GM12891 (cell line): Measurements from ENCODE around the gene ADAMTS20.
"Not testable (repeated sequence)": the region's sequence is repeated elsewhere in the genome, so short reads cannot be mapped to it uniquely, and the experiment has no call there.

ENCODE experiments used
- DNase-seq: peaks from one replicate; pipeline ENCODE4 v3.0.0; 2011; ENCODE audit warnings: low spot score; ENCODE audit not compliant: insufficient read length
- FAIRE-seq: peaks from 2 replicates; lab custom pipeline; 2011; peaks lifted over from hg19 to GRCh38; lab: Jason Lieb, UNC
- PAX5 ChIP-seq: IDR thresholded peaks from 2 replicates; pipeline ENCODE4 v1.6.1; 2011; ENCODE audit warnings: low read length, moderate library complexity, mild to moderate bottlenecking; ENCODE audit not compliant: insufficient read depth, severe bottlenecking
- POLR2A ChIP-seq: IDR thresholded peaks from 2 replicates; pipeline ENCODE4 v1.6.1; 2011; ENCODE audit warnings: low read depth, low read length, control low read depth
- POLR2AphosphoS5 ChIP-seq: IDR thresholded peaks from 2 replicates; pipeline ENCODE4 v1.6.1; 2011; ENCODE audit warnings: low read depth, low read length, control low read depth
- POU2F2 ChIP-seq: IDR thresholded peaks from 2 replicates; pipeline ENCODE4 v1.6.1; 2011; ENCODE audit warnings: low read depth, mild to moderate bottlenecking, control low read depth, low read length, moderate library complexity
- SPI1 ChIP-seq: IDR thresholded peaks from 2 replicates; pipeline ENCODE4 v1.6.1; 2011; ENCODE audit warnings: low read depth, low read length, control low read depth
- TAF1 ChIP-seq: IDR thresholded peaks from 2 replicates; pipeline ENCODE4 v1.6.1; 2011; ENCODE audit warnings: low read depth, low read length, control low read depth

The ADAMTS20 gene

DNA sequence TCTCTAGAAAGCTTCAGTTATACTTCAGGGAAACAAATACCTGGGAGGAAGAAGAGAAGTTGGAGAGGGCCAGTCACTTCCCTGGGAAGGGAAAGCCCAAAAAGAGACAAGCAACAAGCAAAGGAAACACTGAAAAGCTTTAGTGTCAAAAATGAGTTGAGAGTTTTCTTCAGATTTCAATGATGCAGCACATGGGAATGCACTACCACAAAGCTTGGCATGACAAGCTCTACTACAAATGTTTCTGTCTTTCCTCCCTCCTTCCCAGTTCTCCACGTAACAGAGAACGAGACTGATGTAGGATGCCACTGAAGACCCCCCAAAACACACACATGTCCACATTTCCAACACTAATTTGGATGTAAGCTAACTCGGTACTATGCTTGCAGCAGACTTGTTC, 26.8 kb upstream of the ADAMTS20 start:
- TF ChIP-seq POLR2A: no peak
- no peak for TF ChIP-seq POLR2AphosphoS5
- no peak for TF ChIP-seq TAF1
- TF ChIP-seq SPI1: no peak
- TF ChIP-seq POU2F2: no peak
- no peak for TF ChIP-seq PAX5
- DNase-seq (no peak), FAIRE-seq (no peak)

DNA sequence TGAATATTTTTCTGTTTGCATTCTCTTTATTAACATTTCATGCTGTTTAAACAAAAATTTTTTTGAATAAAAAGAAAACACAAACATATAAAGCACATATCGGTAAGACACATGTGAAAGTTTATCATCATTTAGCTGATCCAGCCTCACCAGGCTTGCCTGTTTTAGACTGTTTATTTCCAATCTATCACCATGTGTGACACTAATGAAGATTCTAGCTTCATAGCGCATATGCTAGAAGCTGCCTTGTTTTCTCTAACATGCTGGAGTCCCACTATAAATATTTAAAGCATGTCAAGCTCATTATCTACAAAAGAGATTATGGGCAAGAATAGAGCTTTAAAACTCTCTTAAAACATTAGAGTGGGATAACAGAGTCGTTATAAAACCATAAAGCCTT, 25.4 kb upstream of the ADAMTS20 start:
- DNase-seq (no peak), FAIRE-seq (no peak)
- TF ChIP-seq POU2F2: no peak
- no peak for TF ChIP-seq PAX5
- TF ChIP-seq POLR2AphosphoS5: no peak
- TF ChIP-seq TAF1: no peak
- TF ChIP-seq SPI1: no peak
- TF ChIP-seq POLR2A: no peak

GRCh38 chr12:43576162-43576561, 24.2 kb upstream of the ADAMTS20 start:
- FAIRE-seq (no peak), DNase-seq (no peak)
- TF ChIP-seq TAF1: no peak
- no peak for TF ChIP-seq PAX5
- no peak for TF ChIP-seq POU2F2
- no peak for TF ChIP-seq POLR2A
- no peak for TF ChIP-seq POLR2AphosphoS5
- TF ChIP-seq SPI1: no peak

DNA sequence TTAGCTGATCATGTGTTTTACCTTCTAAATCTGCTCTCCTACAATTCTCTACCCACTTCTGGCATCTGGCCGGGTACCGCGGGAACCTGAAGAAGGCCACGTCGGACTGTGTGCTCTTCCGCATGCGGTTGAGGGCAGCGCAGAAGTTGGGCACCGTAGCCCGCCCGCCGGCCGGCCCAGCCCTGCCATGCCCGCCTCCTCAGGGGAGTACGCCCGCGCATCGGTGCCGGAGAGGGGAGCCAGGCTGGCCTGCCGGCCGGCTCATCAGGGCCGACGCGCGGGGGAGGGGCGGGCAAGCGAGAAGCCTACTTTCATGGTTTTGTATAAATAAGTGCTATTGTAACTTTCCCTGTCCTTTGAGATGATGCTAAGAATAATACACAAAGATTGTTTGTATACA, 19.9 kb upstream of the ADAMTS20 start:
- FAIRE-seq (no peak), DNase-seq (no peak)
- TF ChIP-seq POLR2AphosphoS5 (no peak), SPI1 (no peak), TAF1 (no peak), POU2F2 (no peak), POLR2A (no peak)

DNA sequence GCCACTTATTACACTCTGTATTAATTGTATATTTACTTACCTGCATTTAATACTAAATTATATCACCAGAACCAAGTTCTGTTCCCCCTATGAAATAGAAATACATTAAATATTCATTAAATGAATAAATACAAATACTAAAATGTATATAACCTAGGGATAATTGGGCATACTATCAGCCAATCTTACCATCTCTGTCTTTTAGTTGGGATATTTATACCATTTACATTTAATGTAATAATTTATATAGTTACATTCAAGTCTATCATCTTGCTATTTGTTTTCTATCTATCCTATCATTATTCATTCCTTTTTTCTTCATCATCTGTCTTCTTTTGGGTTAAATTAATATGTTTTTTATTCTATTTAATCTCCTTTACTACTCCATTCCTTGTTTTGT, 4.1 kb upstream of the ADAMTS20 start:
- DNase-seq (no peak), FAIRE-seq (no peak)
- TF ChIP-seq PAX5 (no peak), POLR2A (no peak), SPI1 (no peak), TAF1 (no peak), POU2F2 (no peak)

- FAIRE-seq (no peak), DNase-seq (no peak)
- no peak for TF ChIP-seq POU2F2
- TF ChIP-seq SPI1: no peak
- no peak for TF ChIP-seq POLR2A
- no peak for TF ChIP-seq TAF1
- TF ChIP-seq POLR2AphosphoS5: no peak
- no peak for TF ChIP-seq PAX5
These were observed 578 bp downstream of the ADAMTS20 start for GRCh38 chr12:43551279-43551970.

GRCh38 chr12:43550831-43551271, 1.2 kb downstream of the ADAMTS20 start:
- FAIRE-seq (no peak), DNase-seq (no peak)
- TF ChIP-seq SPI1 (no peak), PAX5 (no peak), POLR2AphosphoS5 (no peak), POU2F2 (no peak), POLR2A (no peak), TAF1 (no peak)

GRCh38 chr12:43544703-43545102, 7.3 kb downstream of the ADAMTS20 start:
- no peak for TF ChIP-seq SPI1
- no peak for TF ChIP-seq TAF1
- TF ChIP-seq POLR2A: no peak
- no peak for TF ChIP-seq POLR2AphosphoS5
- TF ChIP-seq POU2F2: no peak
- TF ChIP-seq PAX5: no peak
- DNase-seq (no peak), FAIRE-seq (no peak)

- TF ChIP-seq POLR2AphosphoS5: no peak
- no peak for TF ChIP-seq PAX5
- TF ChIP-seq POU2F2: no peak
- no peak for TF ChIP-seq SPI1
- no peak for TF ChIP-seq POLR2A
- no peak for TF ChIP-seq TAF1
- DNase-seq: no peak
- no peak for FAIRE-seq
These were observed 11.5 kb downstream of the ADAMTS20 start for GRCh38 chr12:43540470-43540869.

GRCh38 chr12:43537675-43538074, 14.3 kb downstream of the ADAMTS20 start:
- FAIRE-seq: not testable (repeated sequence)

More at GRCh38 chr12:43537675-43538074, 14.3 kb downstream of the ADAMTS20 start:
- DNase-seq: not testable (repeated sequence)
